T-helper 22 cell (primary cell): Measurements from ENCODE around the gene ANKRD33B.

ENCODE experiments used
- DNase-seq: peaks from one replicate; pipeline ENCODE4 v3.0.0-alpha.2; 2020; ENCODE audit warnings: low read depth

The ANKRD33B gene

DNA sequence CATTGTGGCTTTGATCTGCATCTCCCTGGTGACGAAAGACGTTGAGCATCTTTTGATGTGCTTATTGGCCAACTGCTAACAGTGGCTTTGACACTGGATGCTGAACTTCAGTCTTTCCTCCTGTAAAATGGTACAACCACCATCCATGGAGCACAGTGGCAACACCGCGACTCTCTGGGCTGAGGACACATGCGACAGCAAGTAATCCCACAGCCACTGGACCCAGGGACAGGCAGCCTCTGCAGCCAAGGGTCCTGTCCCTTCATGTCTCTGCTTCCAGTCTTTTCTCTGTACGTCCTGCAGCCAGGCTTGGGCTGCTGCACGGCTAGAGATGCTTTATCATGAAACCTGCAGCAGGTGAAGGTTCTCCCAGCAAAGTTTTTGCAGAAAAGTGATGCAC lies 113.7 kb downstream of the ANKRD33B start:
- no peak for DNase-seq

DNA sequence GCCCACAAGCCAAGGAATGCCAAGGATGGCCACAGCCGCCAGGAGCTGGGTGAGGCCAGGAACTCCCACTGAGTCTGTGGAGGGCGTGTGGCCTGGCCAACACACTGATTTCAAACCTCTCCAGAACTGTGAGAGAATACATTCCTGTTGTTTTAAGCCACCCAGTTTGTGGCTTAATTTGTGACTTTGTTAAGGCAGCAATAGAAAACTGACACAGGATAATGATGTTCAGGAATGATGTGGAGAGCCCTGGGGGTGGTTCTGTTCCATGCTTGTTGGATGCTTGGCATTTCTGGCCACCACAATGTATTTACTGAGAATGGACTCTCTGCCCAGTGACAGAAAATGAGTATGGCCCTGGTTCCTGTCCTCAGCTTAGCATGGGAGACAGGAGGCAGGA lies 114.4 kb downstream of the ANKRD33B start:
- no peak for DNase-seq

DNA sequence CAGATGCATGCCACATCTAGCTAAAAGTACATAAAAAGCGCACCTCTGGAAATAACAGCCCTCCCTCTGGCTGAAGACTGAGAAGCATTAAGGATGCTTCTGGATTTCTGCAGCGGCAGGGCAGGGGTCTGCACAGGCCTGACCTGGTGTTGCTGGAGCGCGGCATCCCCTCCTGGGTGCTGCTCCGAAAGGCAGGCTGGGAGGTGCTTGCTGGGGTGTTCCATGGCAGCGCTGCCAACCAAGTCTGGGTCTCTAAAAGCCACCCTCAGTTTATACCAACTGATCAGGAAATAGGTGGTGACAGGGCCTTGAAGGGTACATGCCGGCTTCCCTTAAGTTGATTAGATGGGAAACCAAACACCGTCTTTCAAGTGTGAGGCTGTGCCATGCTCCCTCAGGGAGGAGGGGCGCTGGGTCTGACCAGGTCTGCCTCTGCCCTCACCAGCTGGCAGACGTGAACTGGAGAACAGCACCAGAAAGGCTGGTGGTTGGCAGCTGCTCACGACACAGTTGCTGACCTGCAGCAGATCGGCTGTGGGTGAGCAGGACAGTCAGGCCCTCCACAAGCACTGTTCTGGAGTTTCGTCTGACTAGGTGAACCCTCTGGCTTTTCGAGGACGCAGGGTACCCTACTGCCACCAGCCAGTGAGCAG lies 115.6 kb downstream of the ANKRD33B start:
- DNase-seq: no peak

DNA sequence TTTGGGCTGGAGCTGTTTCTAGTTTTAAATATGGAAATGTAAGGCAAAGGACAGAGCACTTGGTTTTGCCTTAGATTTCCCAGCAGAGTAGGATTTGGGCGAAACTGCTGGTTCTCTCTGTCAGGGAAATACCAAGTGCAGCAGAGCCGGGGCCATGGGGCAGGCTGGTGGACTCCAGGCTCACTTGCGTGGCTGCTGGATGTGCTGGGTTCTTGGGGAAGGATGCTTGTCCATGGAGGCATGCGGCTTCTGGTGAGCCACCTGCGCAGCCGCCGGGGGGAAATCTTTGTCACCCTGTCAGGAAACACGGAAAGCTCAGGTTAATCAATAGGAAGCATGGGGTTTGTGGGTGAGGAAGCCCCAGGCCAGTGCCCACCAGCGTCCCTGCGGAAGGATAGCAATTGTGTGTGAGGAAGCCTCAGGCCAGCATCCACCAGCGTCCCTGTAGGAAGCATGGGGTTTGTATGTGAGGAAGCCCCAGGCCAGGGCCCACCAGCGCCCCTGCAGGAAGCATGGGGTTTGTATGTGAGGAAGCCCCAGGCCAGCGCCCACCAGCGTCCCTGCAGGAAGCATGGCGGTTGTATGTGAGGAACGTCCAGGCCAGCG lies 117.1 kb downstream of the ANKRD33B start:
- no peak for DNase-seq

DNA sequence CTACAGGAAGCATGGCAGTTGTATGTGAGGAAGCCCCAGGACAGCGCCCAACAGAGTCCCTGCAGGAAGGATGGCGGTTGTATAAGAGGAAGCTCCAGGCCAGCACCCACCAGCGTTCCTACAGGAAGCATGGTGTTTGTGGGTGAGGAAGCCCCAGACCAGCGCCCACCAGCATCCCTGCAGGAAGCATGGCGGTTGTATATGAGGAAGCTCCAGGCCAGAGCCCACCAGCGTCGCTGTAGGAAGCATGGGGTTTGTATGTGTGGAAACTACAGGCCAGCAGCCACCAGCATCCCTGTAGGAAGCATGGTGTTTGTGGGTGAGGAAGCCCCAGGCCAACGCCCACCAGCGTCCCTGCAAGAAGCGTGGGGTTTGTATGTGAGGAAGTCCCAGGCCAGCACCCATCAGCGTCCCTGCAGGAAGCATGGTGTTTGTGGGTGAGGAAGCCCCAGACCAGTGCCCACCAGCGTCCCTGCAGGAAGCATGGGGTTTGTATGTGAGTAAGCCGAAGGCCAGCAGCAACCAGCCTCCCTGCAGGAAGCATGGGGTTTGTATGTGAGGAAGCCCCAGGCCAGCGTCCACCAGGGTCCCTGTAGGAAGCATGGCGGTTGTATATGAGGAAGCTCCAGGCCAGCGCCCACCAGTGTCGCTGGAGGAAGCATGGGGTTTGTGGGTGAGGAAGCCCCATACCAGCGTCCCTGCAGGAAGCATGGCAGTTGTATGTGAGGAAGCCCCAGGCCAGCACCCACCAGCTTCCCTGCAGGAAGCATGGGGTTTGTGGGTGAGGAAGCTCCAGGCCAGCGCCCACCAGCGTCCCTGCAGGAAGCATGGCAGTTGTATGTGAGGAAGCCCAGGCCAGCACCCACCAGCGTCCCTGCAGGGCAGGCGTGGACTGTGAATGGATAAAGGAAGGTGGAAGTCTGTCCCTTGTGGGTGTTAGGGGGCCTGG lies 118.1 kb downstream of the ANKRD33B start:
- DNase-seq: no peak

DNA sequence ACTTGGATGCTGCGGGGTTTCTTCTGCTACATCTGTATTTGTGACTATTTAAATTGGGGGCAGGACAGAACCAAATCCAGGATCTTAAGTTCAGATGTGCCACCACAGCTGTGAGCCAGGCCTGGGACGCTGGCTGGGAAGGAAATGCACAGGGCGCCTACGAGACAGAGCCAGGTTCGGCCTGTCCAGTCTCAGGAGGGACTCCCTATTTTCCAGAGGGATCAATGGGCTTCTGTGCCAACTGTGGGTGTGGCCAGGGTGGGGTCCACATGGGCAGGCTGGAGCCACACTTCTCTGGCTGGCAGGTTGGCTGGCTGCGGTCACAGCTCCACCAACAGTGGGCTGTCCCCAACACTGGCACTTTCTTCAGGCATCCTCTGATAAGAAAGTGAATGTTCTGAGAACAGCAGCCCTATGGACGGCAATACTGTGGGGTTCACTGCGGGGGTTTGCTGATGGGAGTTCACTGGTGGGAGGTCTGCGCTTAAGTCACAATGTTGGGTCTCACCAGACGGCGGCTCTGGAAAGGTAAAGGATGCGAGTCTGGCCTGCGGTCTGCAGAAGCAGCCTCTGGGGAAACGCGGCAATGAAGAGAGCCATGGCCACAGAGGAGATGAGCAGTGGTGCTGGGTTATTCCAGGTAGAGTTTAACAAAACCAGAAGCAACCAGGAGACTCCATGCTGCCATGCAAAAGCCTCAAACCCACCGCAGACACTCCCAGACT lies 119.1 kb downstream of the ANKRD33B start:
- no peak for DNase-seq

DNA sequence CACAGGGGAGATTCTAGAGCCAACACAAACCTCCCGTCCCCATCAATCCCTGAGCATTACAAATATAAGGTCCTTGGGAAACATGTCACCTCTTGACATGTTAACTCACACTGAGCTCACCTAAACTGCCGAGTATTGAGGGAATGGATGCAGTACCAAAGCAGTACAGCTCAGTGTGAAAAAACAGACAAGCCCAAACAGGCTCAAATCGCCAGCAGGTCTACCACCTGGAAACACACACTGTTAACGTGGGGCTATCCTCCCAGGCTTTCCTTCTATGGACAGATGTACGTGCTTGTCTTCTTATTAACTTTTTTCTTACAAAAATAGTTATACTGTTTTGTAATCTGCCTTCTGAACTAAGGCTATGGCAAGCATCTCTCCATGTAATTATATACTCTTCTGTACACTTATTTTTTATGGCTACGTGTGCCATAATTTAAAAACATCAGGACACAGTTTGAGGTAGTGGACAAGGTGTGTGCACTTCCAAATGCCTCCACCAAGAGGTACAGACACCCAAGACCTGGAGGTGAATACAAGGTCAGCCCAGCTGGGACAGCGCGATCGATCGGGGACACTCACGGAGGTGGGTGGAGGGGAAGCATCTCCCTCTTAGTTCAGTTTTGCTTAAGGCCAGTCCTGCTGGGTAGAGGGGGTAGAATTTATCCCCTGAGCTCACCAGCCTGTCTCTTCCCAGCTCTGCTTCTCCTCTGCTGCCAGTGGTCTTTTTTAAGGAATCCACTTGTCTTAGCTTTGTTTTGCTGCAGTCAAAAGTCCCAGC lies 120.6 kb downstream of the ANKRD33B start:
- DNase-seq: no peak

DNA sequence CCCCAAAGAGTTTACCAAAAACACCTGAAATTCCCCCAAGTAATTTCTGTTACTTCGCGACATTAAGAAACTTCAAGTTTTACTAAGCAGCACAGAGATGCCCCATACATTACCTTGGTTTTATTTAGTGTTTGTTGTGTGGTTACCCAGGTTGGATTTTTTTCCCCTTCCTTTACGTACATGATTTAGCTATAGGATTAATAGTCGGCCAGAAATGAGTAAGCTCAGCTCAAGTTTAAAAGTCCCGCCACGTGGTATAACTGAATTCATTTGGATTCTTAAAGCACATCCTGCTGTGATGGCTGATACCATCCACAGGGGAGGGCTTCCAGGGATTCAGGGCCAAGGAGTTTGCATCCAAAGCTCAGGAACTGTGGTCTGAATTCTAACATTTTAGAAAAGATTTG lies 121.2 kb downstream of the ANKRD33B start:
- no peak for DNase-seq

DNA sequence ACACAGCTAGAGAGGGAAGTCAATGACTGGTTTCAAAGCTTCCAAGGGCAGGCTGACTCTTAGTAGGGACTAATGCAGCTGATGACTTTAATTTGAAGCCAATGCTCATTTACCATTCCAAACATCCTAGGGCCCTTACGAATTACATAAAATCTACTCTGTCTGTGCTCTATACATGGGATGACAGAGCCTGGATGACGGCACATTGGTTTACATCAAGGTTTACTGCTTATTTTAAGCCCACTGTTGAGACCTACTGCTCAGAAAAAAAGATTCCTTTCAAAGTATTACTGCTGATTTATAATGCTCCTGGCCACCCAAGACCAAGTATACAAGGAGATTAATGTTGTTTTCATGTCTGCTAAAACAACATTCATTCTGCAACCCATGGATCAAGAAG lies 123.0 kb downstream of the ANKRD33B start:
- no peak for DNase-seq

DNA sequence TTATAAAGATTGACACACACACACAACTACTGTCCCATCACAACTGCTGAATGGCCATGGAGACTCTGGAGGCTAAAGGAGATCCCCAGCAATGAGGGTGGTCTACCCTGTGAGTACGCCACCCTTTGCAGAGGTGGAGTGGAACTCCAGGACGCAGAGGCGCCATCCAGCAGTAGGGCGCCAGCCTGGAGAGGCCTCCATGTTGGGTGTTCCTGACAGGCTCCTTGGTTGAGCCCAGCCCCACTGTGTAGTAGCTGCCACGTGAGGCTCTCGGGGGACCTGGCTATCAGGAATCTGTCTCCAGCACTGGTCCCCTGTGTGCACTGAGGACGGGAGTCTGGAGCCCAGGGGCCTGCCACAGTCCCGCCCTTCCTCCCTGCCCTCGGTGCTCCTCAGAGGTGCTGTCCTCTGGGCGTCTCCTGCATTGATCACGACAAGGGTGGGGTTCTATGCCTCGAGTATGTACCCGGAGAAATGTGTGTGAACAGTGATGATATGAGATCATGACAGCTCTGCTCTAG lies 124.8 kb downstream of the ANKRD33B start:
- no peak for DNase-seq

DNA sequence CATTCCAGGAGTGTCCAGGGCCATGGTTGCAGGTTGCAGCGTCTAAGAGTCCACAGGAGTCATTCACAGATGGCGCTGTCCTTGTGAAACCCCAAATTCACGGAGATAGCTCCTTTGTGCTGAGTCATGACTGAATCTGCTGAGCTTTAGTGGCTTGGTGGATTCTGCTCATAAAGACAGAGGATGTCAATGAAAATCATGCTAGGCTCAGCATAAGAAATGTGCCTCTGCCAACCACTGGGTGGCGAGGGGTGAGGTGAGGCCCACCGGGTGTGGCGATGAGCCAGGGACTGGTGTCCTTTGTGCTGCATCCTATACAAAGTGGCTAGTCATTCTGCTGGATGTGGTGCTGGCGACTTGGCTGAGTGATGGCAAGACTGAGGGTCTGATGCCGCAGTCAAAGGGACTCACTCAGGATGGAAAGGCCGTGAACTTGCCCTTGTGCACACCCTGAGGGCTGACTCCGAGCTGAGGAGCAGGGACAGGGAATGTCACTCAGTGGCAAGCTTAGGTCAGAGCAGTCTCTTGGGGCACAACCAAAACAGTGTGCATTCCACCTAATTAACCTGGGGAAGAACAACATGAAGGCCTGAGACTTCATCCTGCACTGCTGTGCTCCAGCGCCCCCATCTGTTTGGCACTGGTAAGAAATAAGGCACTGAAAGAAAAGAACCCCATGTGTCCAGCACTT lies 125.7 kb downstream of the ANKRD33B start:
- no peak for DNase-seq

DNA sequence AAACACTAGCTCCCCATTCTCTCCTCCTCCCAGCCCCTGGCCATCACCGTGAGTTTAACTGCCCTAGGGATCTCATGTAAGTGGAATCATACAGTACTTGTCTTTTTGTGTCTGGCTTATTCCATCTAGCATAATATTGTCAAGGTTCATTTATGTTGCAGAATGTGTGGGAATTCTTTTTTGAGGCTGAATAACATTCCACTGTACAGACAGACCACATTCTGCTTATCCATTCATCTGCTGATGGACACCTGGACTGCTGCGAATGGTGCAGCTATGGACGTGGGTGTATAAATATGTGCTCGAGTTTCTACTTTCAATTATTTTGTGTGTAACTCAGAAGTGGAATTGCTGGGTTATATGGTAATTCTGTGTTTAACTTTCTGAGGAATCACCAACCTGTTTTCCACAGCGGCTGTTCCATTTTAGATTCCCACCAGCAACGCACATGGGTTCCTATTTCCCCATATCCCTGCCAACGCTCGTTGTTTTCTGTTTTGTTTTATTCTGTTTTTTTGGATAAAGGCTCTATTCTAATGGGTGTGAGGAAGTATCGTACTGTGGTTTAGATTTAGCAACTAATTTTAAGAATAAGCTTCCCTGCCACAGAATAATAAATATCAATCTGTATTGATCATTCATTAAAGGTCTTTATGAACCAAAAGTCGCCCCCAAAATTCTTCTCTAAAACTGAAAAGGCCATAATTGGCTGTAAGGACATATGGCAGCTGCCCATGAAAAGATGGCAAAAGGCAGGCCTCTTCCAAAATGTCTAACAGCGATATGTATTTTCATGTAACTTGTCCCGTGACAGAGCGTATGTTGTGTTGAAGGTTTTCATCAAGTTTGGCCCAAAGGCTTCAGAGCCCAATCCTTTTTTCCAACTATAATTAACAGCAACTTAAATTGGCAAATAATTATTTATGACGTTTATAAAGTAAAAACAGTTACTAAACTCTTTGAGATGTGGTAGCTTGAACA lies 126.9 kb downstream of the ANKRD33B start:
- no peak for DNase-seq

DNA sequence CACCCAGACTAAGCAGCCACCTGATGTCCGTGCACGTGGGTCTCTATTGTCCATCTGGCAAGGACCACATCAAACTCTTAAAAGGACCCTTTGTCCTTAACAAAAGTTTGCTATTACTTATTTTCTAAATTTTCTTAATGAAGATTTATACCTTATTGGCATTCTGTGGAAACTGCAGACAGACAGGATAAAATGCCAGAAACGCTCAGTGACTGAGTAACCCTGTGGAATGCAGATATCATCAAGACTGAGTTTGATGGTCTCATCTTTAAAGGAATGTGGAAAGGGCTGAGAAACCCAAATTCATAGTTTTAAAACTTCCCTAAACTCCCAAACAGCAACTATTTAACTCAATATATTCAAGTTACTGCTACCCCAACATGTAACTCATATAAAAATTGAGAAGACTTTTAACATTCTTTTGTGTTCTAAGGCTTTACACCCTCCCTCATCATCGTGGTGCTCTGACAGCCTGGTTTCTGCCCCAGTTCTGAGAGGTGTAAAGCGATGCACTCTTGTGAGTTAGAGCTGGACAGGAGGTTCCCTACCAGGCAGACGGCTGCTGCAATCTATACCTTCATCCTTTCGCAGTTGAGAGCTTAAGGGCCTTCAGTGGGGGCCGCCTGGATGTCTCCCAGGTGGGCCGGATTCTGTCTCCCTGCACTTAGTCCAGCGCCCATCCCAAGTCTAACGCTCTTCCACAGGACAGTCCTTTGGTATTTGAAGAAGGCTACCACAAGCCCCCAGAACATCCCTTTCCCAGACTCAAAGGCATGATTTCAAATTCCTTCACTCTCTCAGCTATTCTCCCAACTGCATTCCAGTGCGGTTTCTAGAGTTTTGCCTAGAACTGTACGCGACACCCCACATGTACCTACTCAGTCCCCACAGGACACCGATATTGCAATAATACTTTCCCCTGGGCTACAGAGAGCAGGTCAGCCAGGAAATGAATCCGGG lies 128.2 kb downstream of the ANKRD33B start:
- DNase-seq: no peak

DNA sequence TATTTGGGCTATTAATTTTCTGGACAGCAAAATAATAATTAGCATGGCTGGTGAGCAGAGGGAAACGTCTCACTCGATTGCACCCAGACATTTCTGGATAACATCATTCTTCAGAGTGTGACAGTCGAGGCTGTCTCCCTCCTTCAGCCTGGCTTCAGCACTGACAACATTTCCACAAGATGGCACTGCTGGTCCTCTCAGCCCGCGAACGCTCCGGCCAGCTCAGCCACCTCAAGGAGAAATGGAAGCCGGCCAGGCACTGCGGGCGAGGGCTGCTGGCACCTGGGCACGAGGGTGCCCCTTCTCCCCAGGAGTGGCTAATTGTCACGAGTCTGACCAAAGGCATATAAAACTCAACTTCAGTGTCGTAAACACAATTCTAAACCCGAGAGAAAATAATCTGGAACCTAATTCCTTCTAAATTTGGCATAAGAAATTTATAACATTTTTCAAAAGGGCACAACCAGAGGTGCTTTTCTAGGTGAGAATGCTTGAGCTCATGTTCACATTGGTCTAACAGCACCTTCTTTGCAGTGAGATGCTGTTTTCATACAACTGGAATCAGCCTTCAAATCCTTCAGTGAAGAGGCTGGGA lies 131.3 kb downstream of the ANKRD33B start:
- DNase-seq: no peak

DNA sequence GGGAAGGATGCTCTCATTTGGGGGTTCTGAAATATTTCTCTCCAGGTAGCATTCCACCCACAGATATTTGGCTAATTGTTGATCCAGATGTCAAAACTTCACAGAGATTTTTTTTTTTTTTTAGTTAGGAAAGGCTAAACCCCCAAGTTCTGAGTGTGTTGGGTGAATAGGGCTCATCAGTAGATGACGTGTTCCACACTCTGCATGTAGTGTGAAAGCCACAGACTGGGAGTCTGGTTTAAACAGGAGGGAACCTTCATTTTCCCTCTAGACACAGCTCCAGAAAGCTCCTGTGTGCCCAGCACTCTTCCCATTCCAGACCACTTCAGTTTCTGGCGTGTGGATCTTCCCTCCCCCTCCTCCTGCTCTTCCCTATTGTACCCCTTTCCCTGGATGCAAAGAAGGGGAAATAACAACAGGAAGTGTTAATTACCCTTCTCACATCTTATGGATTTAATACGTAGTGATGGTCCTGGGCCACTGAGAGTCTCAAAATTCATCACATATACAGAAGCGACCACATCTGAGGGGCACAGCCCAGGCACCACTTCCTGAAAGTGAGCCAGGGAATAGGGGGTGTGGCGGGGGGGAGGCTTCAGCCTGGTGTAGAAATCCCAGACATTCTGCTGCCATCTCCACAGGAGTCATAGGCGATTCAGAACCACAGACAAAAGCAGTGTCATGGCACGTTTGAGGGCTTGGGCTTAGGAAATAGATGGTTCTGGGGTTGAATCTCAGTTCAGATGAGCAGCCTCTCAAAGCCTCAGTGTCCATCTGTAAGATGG lies 132.1 kb downstream of the ANKRD33B start:
- no peak for DNase-seq

DNA sequence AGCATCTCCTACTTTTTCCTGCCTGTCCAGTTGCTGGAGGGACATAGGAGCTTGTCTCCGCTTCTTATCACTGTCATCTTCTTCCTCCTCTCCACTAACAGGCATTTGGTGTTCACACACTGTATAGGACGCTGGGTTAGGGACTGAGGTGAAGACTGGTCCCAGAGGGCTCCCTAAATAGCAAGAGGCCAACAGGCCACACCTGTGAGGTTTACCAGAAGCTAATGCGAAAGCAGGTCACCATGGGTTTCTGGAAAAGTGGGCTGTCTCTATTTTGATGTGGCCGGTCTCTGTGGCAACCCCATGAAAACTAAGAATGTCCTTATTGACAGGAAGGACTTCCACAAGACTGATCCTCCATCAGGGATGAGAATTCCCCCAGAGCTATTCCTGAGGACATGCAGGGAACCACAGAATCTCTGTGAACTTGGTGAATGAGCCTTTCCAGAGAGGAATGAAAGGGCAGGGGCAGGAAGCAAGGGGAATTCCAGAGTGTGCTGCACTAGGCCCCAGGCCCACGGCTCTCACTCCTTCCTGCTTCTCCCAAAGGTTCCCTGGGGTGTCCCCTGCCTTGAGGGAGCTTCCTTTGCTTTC lies 135.5 kb downstream of the ANKRD33B start:
- DNase-seq: no peak

DNA sequence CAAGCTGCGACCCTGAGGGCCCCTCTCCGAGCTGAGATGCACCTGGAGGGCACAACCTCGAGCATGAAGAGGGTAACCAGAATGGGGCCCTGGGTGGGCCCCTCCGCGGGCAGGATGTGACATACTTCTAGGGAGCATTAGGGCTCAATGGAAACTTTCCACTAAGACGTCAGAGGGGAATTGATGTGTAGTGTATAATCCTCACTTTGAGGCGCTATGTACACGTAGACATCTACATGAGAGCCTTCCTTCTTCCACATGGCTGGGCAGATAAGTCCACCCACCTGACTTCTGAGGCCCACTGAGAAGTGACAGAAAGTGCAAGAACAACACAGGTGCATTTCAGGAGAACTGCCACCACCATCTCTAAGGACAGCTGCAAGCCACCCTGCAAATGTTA lies 136.1 kb downstream of the ANKRD33B start:
- no peak for DNase-seq
